Calu3 (cell line): ENCODE data around the gene JAG2. TPM values are rescaled to one million over a fixed set of nuclear protein-coding genes. Genes with fewer than 3 reads are reported as not detected.

Experiments used
- BruUV-seq: library from RNA; stranded (reverse); fragments of 400-500 nt; replicated peaks from 2 replicates; lab custom pipeline; 2021; lab: Mats Ljungman, UMichigan
- CTCF ChIA-PET: fragments of 300-600 bp; sonication (Branson Sonifier 250); formaldehyde crosslinking; loops from one replicate; lab custom pipeline; 2022; ENCODE audit warnings: antibody characterized with exemption; lab: Charles Lee
- DNase-seq: peaks from one replicate; pipeline ENCODE4 v3.0.0; 2022
- H3K27ac Mint-ChIP-seq: one replicate; pipeline ENCODE4 v1.8.0; 2022; ENCODE audit warnings: mixed read lengths; ENCODE audit not compliant: unreplicated experiment
- H3K27me3 Mint-ChIP-seq: one replicate; pipeline ENCODE4 v1.8.0; 2022; ENCODE audit warnings: mixed read lengths; ENCODE audit not compliant: unreplicated experiment
- H3K36me3 Mint-ChIP-seq: one replicate; pipeline ENCODE4 v1.8.0; 2022; ENCODE audit warnings: mild to moderate bottlenecking, moderate library complexity, mixed read lengths; ENCODE audit not compliant: insufficient read depth, unreplicated experiment
- H3K4me1 Mint-ChIP-seq: one replicate; pipeline ENCODE4 v1.8.0; 2022; ENCODE audit warnings: mild to moderate bottlenecking, low read depth, mixed read lengths; ENCODE audit not compliant: unreplicated experiment
- H3K4me3 Mint-ChIP-seq: one replicate; pipeline ENCODE4 v1.8.0; 2022; ENCODE audit warnings: mild to moderate bottlenecking, low read depth, moderate library complexity, mixed read lengths; ENCODE audit not compliant: unreplicated experiment
- H3K9me3 Mint-ChIP-seq: one replicate; pipeline ENCODE4 v1.8.0; 2022; ENCODE audit warnings: low read depth, mixed read lengths; ENCODE audit not compliant: unreplicated experiment
- CTCF ChIP-seq: fragments of 200-600 bp; IDR thresholded peaks from one replicate; pipeline ENCODE4 v1.8.0; 2022; ENCODE audit warnings: antibody characterized with exemption; ENCODE audit not compliant: unreplicated experiment
- intact Hi-C: fragments of 100-400 bp; cut with micrococcal nuclease; formaldehyde crosslinking; loops from one replicate; pipeline ENCODE4 v1.10.0; 2022; ENCODE audit not compliant: unreplicated experiment
- total RNA-seq: library from RNA; stranded (reverse); gene quantifications from 2 replicates; pipeline ENCODE4 v1.2.3, GENCODE V29; 2022

Gene JAG2
- total RNA-seq, 1 experiment from 2014 or later = 13.8 TPM

GRCh38 chr14:105161309-105161708 lies 7.3 kb downstream of the JAG2 start:
- Mint-ChIP-seq H3K36me3 (peaks cover 10% of the 10 kb centered on the region), H3K27me3 (no peaks in the 10 kb centered on the region), H3K27ac (no peak overlapping the region), H3K9me3 (no peaks in the 10 kb centered on the region), H3K4me3 (no peak overlapping the region), H3K4me1 (peaks cover 10% of the 10 kb centered on the region)
- intact Hi-C loops = no loop called here
- CTCF ChIA-PET = interaction anchor here (1.2 kb wide), 1 partner anchor 57 kb away, joined by 3 read pairs; no protein-coding TSS in a partner anchor
- no TSS peak for BruUV-seq
- no peak for TF ChIP-seq CTCF
- DNase-seq = no peak

GRCh38 chr14:105160776-105161175 lies 7.8 kb downstream of the JAG2 start:
- CTCF ChIA-PET = interaction anchor here (1.2 kb wide), 1 partner anchor 57 kb away, joined by 3 read pairs; no protein-coding TSS in a partner anchor

GRCh38 chr14:105159344-105159743 lies 9.2 kb downstream of the JAG2 start:
- Mint-ChIP-seq H3K27me3 (no peaks in the 10 kb centered on the region), H3K4me3 (no peak overlapping the region), H3K4me1 (no peaks in the 10 kb centered on the region), H3K27ac (no peak overlapping the region), H3K9me3 (no peaks in the 10 kb centered on the region), H3K36me3 (peaks cover 10% of the 10 kb centered on the region)
- CTCF ChIA-PET = interaction anchor here (0.7 kb wide), 1 partner anchor 665 kb away, joined by 9 read pairs; no protein-coding TSS in a partner anchor
- no TSS peak for BruUV-seq
- intact Hi-C loops = no loop called here
- DNase-seq = no peak
- no peak for TF ChIP-seq CTCF

More at GRCh38 chr14:105160776-105161175, 7.8 kb downstream of the JAG2 start:
- no peak overlapping the region for H3K27ac Mint-ChIP-seq
- intact Hi-C loops = no loop called here
- peaks cover 10% of the 10 kb centered on the region for H3K36me3 Mint-ChIP-seq
- DNase-seq = no peak
- H3K27me3 Mint-ChIP-seq = no peaks in the 10 kb centered on the region
- TF ChIP-seq CTCF = no peak
- H3K9me3 Mint-ChIP-seq = no peaks in the 10 kb centered on the region
- H3K4me3 Mint-ChIP-seq = no peak overlapping the region
- no TSS peak for BruUV-seq
- peaks cover 10% of the 10 kb centered on the region for H3K4me1 Mint-ChIP-seq

- H3K27me3 Mint-ChIP-seq = no peaks in the 10 kb centered on the region
- no peaks in the 10 kb centered on the region for H3K9me3 Mint-ChIP-seq
- no peak for TF ChIP-seq CTCF
- no peak overlapping the region for H3K4me3 Mint-ChIP-seq
- DNase-seq = no peak
- BruUV-seq = no TSS peak
- H3K36me3 Mint-ChIP-seq = peaks cover 5% of the 10 kb centered on the region
- H3K4me1 Mint-ChIP-seq = no peaks in the 10 kb centered on the region
- CTCF ChIA-PET = interaction anchor here (0.7 kb wide), 1 partner anchor 665 kb away, joined by 9 read pairs; no protein-coding TSS in a partner anchor
- intact Hi-C loops = no loop called here
- no peak overlapping the region for H3K27ac Mint-ChIP-seq
Observed at GRCh38 chr14:105158794-105159193, 9.8 kb downstream of the JAG2 start.
